ENCODE data around the gene TTC22. TPM values are rescaled to one million over a fixed set of nuclear protein-coding genes. Genes with fewer than 3 reads are reported as not detected.

Gene TTC22
- total RNA-seq, 1 donor from 2014 or later = 5.7 TPM

DNA sequence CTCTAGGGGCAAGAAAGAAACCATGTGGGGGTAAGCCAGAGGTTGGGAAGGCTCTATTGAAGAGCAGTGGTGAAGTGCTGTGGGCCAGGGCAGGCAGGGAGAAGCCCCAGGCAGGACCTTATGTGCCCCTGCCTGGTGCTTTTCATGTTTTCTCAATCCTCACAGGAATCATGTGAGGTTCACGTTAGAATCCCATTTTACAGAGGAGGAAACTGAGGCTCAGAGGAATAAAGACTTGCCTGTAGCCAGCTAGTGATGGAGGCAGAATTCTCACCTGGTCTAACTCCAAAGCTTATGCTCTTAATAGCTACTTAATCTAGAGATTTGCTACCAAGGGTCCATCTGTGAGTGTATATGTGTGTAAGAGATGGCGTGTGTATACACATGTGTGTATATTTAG is 4.2 kb downstream of the TTC22 start:
- H3K4me3 ChIP-seq (ENCODE audit: low read depth, low read length) = no peak overlapping the region
- TF ChIP-seq CTCF (IDR thresholded peaks at IDR 0.05; ENCODE audit: insufficient read depth, low read length, poor library complexity, severe bottlenecking) = no peak
- H3K27me3 ChIP-seq (ENCODE audit: control insufficient read depth, insufficient read depth, low read length) = peaks cover 14% of the 10 kb centered on the region
- DNase-seq (ENCODE audit: low read depth) = no peak
- H3K36me3 ChIP-seq (ENCODE audit: control insufficient read depth, insufficient read depth, low read length) = no peaks in the 10 kb centered on the region

DNA sequence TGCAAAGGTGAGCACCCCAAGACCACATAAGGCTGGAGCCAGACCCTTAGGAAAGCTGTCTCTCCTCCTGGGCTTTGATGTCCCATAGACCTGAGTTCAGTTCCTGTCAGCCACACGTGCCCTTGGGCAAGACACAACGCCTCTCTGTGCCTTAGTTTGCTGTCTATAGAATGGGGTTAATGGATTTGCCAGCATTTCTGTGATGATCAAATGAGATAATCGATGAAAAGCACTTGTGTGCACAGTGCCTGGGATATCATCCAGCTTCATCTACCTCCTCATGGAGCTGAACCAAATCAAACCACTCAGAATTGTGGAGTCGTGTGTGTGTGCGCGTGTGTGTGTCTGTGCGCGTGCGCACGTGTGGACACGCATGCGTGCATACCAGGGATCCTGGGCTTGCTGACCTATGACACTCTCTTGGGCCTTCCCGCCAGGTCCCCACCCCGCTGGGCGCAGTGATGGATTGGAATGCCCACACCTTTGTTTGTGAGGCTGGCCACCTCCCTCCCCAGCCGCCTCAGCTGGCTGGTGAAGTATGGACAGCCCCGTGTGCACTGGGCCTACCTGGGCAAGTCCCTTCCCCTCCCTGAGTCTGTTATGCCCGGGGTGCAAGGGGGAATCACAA is 5.2 kb downstream of the TTC22 start:
- Histone ChIP-seq H3K27me3 (ENCODE audit: control insufficient read depth, insufficient read depth, low read length) (peaks cover 12% of the 10 kb centered on the region), H3K4me3 (ENCODE audit: low read depth, low read length) (no peak overlapping the region), H3K36me3 (ENCODE audit: control insufficient read depth, insufficient read depth, low read length) (no peaks in the 10 kb centered on the region)
- no peak for TF ChIP-seq CTCF (IDR thresholded peaks at IDR 0.05; ENCODE audit: insufficient read depth, low read length, poor library complexity, severe bottlenecking)
- no peak for DNase-seq (ENCODE audit: low read depth)

DNA sequence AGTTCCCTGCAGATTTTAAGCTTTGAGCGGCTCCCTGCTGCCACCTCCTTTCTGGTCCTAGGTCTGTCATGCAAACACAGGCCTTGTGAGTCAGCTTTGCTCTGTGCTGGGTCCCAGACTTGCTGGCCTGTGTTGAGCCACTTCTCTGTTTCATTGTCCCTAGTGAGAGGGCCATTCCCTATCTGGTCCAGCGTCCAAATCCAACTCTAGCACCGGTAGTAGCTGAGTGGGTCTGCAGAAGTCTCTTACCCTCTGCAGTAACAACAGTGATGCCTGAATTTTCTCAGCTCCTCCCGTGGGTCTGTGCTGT is 5.8 kb downstream of the TTC22 start:
- Histone ChIP-seq H3K4me3 (ENCODE audit: low read depth, low read length) (no peak overlapping the region), H3K27me3 (ENCODE audit: control insufficient read depth, insufficient read depth, low read length) (peaks cover 5% of the 10 kb centered on the region), H3K36me3 (ENCODE audit: control insufficient read depth, insufficient read depth, low read length) (no peaks in the 10 kb centered on the region)
- no peak for TF ChIP-seq CTCF (IDR thresholded peaks at IDR 0.05; ENCODE audit: insufficient read depth, low read length, poor library complexity, severe bottlenecking)
- DNase-seq (ENCODE audit: low read depth) = no peak

- no peak for DNase-seq (ENCODE audit: low read depth)
- H3K4me3 ChIP-seq (ENCODE audit: low read depth, low read length) = no peak overlapping the region
These were observed 6.4 kb downstream of the TTC22 start for GRCh38 chr1:54794451-54795355.

DNA sequence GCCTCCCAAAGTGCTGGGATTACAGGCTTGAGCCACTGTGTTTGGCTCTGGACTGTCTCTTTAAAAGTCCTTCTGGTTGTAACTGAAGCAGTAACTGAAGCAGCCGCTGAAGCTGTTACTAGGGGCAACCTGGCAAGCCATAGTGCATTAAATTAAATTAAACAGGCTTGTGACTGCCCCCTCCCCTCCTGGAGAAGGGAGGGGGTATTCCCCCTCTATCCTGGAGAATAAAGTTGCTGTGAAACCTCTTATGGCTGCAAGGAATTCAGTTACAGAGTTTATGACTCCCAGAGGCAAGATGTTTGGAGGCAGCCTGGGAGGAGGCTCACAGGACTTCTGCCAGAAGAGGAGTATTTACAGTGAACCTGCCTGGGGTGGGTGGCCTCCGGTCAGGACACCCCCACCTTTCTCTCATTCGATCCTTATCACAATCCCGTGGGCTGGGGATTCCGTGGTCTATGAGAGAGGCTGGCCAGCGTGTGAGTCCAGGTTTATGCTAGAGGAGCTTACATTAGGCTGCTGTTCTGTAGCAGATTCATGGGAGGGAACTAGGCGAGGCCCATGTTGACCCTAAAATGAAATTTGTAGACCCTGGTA is 8.3 kb downstream of the TTC22 start:
- TF ChIP-seq CTCF (IDR thresholded peaks at IDR 0.05; ENCODE audit: insufficient read depth, low read length, poor library complexity, severe bottlenecking) = no peak

More at GRCh38 chr1:54794451-54795355, 6.4 kb downstream of the TTC22 start:
- H3K36me3 ChIP-seq (ENCODE audit: control insufficient read depth, insufficient read depth, low read length) = no peaks in the 10 kb centered on the region
- H3K27me3 ChIP-seq (ENCODE audit: control insufficient read depth, insufficient read depth, low read length) = peaks cover 6% of the 10 kb centered on the region
- TF ChIP-seq CTCF (IDR thresholded peaks at IDR 0.05; ENCODE audit: insufficient read depth, low read length, poor library complexity, severe bottlenecking) = no peak

More for the DNA sequence above, 8.3 kb downstream of the TTC22 start:
- peaks cover 10% of the 10 kb centered on the region for H3K27me3 ChIP-seq (ENCODE audit: control insufficient read depth, insufficient read depth, low read length)
- DNase-seq (ENCODE audit: low read depth) = no peak
- no peaks in the 10 kb centered on the region for H3K36me3 ChIP-seq (ENCODE audit: control insufficient read depth, insufficient read depth, low read length)
- H3K4me3 ChIP-seq (ENCODE audit: low read depth, low read length) = no peak overlapping the region

Measured in kidney epithelial cell (primary cell).